PC-3 (cell line): ENCODE results near the gene IGSF22. TPM values are rescaled to one million over a fixed set of nuclear protein-coding genes. Genes with fewer than 3 reads are reported as not detected.
"Not testable (repeated sequence)": the region's sequence is repeated elsewhere in the genome, so short reads cannot be mapped to it uniquely, and the experiment has no call there.

ENCODE experiments used
- ATAC-seq: fragments of 200-7000 bp; cut with Tn5 transposase; 2 replicates; pipeline ENCODE4 v1.9.1; 2020; ENCODE audit warnings: mild to moderate bottlenecking, moderate library complexity
- BruUV-seq: library from RNA; stranded (reverse); fragments of 400-500 nt; replicated peaks from 2 replicates; lab custom pipeline; 2021; lab: Mats Ljungman, UMichigan
- CTCF ChIA-PET: fragments of 300-600 bp; sonication (Branson Sonifier 250); formaldehyde crosslinking; loops from one replicate; lab custom pipeline; 2022; ENCODE audit warnings: antibody characterized with exemption; lab: Charles Lee
- POLR2A ChIA-PET: fragments of 300-600 bp; sonication (Branson Sonifier 250); formaldehyde crosslinking; loops from one replicate; lab custom pipeline; 2022; ENCODE audit warnings: antibody characterized with exemption; ENCODE audit not compliant: unreplicated experiment; lab: Charles Lee
- DNase-seq: peaks from one replicate; pipeline ENCODE4 v3.0.0-alpha.2; 2015
- H2AFZ ChIP-seq: fragments of 300-600 bp; sonication (generic); 2 replicates; pipeline ENCODE4 v1.6.0; 2016; ENCODE audit warnings: antibody characterized with exemption, low read length
- H3F3A ChIP-seq: fragments of 300-600 bp; sonication (generic); one replicate; pipeline ENCODE4 v1.6.0; 2017; ENCODE audit warnings: antibody characterized with exemption, low read length, control low read depth, mild to moderate bottlenecking; ENCODE audit not compliant: unreplicated experiment
- H3K27ac ChIP-seq: fragments of 300-600 bp; sonication (generic); 2 replicates; pipeline ENCODE4 v1.5.1; 2016; ENCODE audit warnings: mild to moderate bottlenecking, low read length
- H3K27me3 ChIP-seq: fragments of 300-600 bp; sonication (generic); 2 replicates; pipeline ENCODE4 v1.6.1; 2016; ENCODE audit warnings: low read length, mixed read lengths
- H3K36me3 ChIP-seq: fragments of 300-600 bp; sonication (generic); 2 replicates; pipeline ENCODE4 v1.6.1; 2016; ENCODE audit warnings: low read depth, mixed run types, low read length, mixed read lengths
- H3K4me1 ChIP-seq: fragments of 300-600 bp; sonication (generic); 2 replicates; pipeline ENCODE4 v1.5.1; 2016; ENCODE audit warnings: low read length; ENCODE audit not compliant: insufficient read depth
- H3K4me2 ChIP-seq: fragments of 300-600 bp; sonication (generic); 2 replicates; pipeline ENCODE4 v1.6.0; 2016; ENCODE audit warnings: low read length
- H3K4me3 ChIP-seq: fragments of 300-600 bp; sonication (generic); 2 replicates; pipeline ENCODE4 v1.5.1; 2016; ENCODE audit warnings: mild to moderate bottlenecking, low read length, mixed read lengths
- H3K79me2 ChIP-seq: fragments of 300-600 bp; sonication (generic); 2 replicates; pipeline ENCODE4 v1.6.1; 2017; ENCODE audit warnings: low read length, mixed read lengths
- H3K9ac ChIP-seq: fragments of 300-600 bp; sonication (generic); 2 replicates; pipeline ENCODE4 v1.6.0; 2016; ENCODE audit warnings: mild to moderate bottlenecking, low read length
- H3K9me2 ChIP-seq: fragments of 300-600 bp; sonication (generic); replicated peaks from 2 replicates; pipeline ENCODE4 v1.6.1; 2016; ENCODE audit warnings: mixed run types, low read length, mixed read lengths
- H3K9me3 ChIP-seq: fragments of 300-600 bp; sonication (generic); 2 replicates; pipeline ENCODE4 v1.6.1; 2016; ENCODE audit warnings: low read length, mixed read lengths
- H4K20me1 ChIP-seq: fragments of 300-600 bp; sonication (generic); 2 replicates; pipeline ENCODE4 v1.6.1; 2016; ENCODE audit warnings: low read length, mixed read lengths
- CTCF ChIP-seq: fragments of 300-600 bp; sonication (generic); conservative IDR thresholded peaks from 2 replicates; pipeline ENCODE4 v1.5.1; 2017; ENCODE audit warnings: antibody characterized with exemption, low read depth, mild to moderate bottlenecking, low read length
- EZH2 ChIP-seq: fragments of 300-600 bp; sonication (generic); IDR thresholded peaks from one replicate; pipeline ENCODE4 v1.6.1; 2017; ENCODE audit warnings: antibody characterized with exemption, mild to moderate bottlenecking, low read length; ENCODE audit not compliant: unreplicated experiment
- EZH2phosphoT487 ChIP-seq: fragments of 300-600 bp; sonication (generic); IDR thresholded peaks from 2 replicates; pipeline ENCODE4 v1.6.1; 2018; ENCODE audit warnings: mild to moderate bottlenecking, antibody characterized with exemption, low read length, borderline replicate concordance
- intact Hi-C: fragments of 100-400 bp; cut with micrococcal nuclease; formaldehyde crosslinking; loops from 2 replicates; pipeline ENCODE4 v1.9.0; 2023
- total RNA-seq: library from RNA; depleted of rRNA; stranded (reverse); fragments of >200 nt; gene quantifications from 2 replicates; pipeline ENCODE4 v1.2.3, GENCODE V29; 2014

The IGSF22 gene
- total RNA-seq, 1 experiment from 2014 or later: not detected

GRCh38 chr11:18696638-18697225, 29.3 kb downstream of the IGSF22 start:
- ChIA-PET CTCF (no interaction called here), POLR2A (no interaction called here)
- no peaks in the 10 kb centered on the region for H3K9me3 ChIP-seq
- H3K9me2 ChIP-seq: no peaks in the 10 kb centered on the region
- no peak overlapping the region for H2AFZ ChIP-seq
- H3K79me2 ChIP-seq: no peaks in the 10 kb centered on the region
- no TSS peak for BruUV-seq
- no peak for ATAC-seq
- no peak overlapping the region for H3K4me3 ChIP-seq
- H3K27me3 ChIP-seq: no peaks in the 10 kb centered on the region
- H4K20me1 ChIP-seq: no peaks in the 10 kb centered on the region
- intact Hi-C loops: no loop called here
- peaks cover 17% of the 10 kb centered on the region for H3K4me1 ChIP-seq
- no peaks in the 10 kb centered on the region for H3F3A ChIP-seq
- peak; percentile 22 for DNase-seq
- H3K36me3 ChIP-seq: no peaks in the 10 kb centered on the region
- H3K4me2 ChIP-seq: no peak overlapping the region
- TF ChIP-seq EZH2phosphoT487 (no peak), EZH2 (no peak), CTCF (no peak)
- H3K27ac ChIP-seq: no peak overlapping the region
- H3K9ac ChIP-seq: no peak overlapping the region

GRCh38 chr11:18692941-18693760, 32.8 kb downstream of the IGSF22 start:
- Histone ChIP-seq H3K27ac (no peak overlapping the region), H3K9ac (no peak overlapping the region), H3K4me2 (no peak overlapping the region), H3K9me3 (no peaks in the 10 kb centered on the region), H3K79me2 (no peaks in the 10 kb centered on the region), H3K9me2 (no peaks in the 10 kb centered on the region), H4K20me1 (no peaks in the 10 kb centered on the region), H3K4me1 (peaks cover 6% of the 10 kb centered on the region; the same call in 1 of the 2 replicates), H3K27me3 (no peaks in the 10 kb centered on the region), H3K36me3 (no peaks in the 10 kb centered on the region), H3F3A (no peaks in the 10 kb centered on the region), H3K4me3 (no peak overlapping the region), H2AFZ (no peak overlapping the region)
- intact Hi-C loops: no loop called here
- ATAC-seq (no peak; the same call in 1 of the 2 replicates), DNase-seq (no peak)
- ChIA-PET CTCF (no interaction called here), POLR2A (no interaction called here)
- no TSS peak for BruUV-seq
- TF ChIP-seq EZH2 (no peak), EZH2phosphoT487 (no peak), CTCF (no peak)

GRCh38 chr11:18691467-18692140, 34.4 kb downstream of the IGSF22 start:
- H3F3A ChIP-seq, H3K9me3 ChIP-seq, CTCF ChIA-PET, H2AFZ ChIP-seq, H3K4me3 ChIP-seq, H3K36me3 ChIP-seq, POLR2A ChIA-PET, H3K27me3 ChIP-seq, DNase-seq, intact Hi-C loops, H3K9me2 ChIP-seq, H3K79me2 ChIP-seq, BruUV-seq, H3K4me1 ChIP-seq, H3K27ac ChIP-seq, H3K9ac ChIP-seq, H4K20me1 ChIP-seq, H3K4me2 ChIP-seq, ATAC-seq: not testable (repeated sequence)
